GM23338 (cell line): ENCODE results near the gene C6orf47. TPM values are rescaled to one million over a fixed set of nuclear protein-coding genes. Genes with fewer than 3 reads are reported as not detected.

Experiments
- ATAC-seq: fragments of 200-7000 bp; cut with Tn5 transposase; 3 replicates; pipeline ENCODE4 v1.9.1; 2020
- DNase-seq: peaks from one replicate; pipeline ENCODE4 v3.0.0-alpha.2; 2015; ENCODE audit warnings: low spot score
- H2AFZ ChIP-seq: fragments of 200-600 bp; sonication (generic); 2 replicates; pipeline ENCODE4 v1.8.0; 2016; ENCODE audit warnings: antibody characterized with exemption, mild to moderate bottlenecking, moderate library complexity
- H3F3A ChIP-seq: fragments of 200-600 bp; sonication (generic); replicated peaks from 2 replicates; pipeline ENCODE4 v1.8.0; 2017; ENCODE audit warnings: antibody characterized with exemption, mixed run types, low read depth
- H3K27ac ChIP-seq: fragments of 200-600 bp; sonication (generic); 2 replicates; pipeline ENCODE4 v1.6.1; 2016; ENCODE audit warnings: low read depth
- H3K27me3 ChIP-seq: fragments of 200-600 bp; sonication (generic); 2 replicates; pipeline ENCODE4 v1.8.0; 2016; ENCODE audit warnings: mild to moderate bottlenecking, mixed run types, moderate library complexity; ENCODE audit not compliant: insufficient read depth
- H3K36me3 ChIP-seq: fragments of 200-600 bp; sonication (generic); 2 replicates; pipeline ENCODE4 v1.8.0; 2016; ENCODE audit warnings: mild to moderate bottlenecking; ENCODE audit not compliant: insufficient read depth
- H3K4me1 ChIP-seq: fragments of 200-600 bp; sonication (generic); 2 replicates; pipeline ENCODE4 v1.8.0; 2016; ENCODE audit warnings: mild to moderate bottlenecking, moderate library complexity; ENCODE audit not compliant: insufficient read depth
- H3K4me2 ChIP-seq: fragments of 200-600 bp; sonication (generic); 2 replicates; pipeline ENCODE4 v1.7.1; 2017; ENCODE audit warnings: mixed run types
- H3K4me3 ChIP-seq: fragments of 200-600 bp; sonication (generic); 2 replicates; pipeline ENCODE4 v1.6.1; 2016; ENCODE audit warnings: mixed run types
- H3K79me2 ChIP-seq: fragments of 200-600 bp; sonication (generic); replicated peaks from 2 replicates; pipeline ENCODE4 v1.8.0; 2017; ENCODE audit warnings: mild to moderate bottlenecking; ENCODE audit not compliant: insufficient read depth
- H3K9me2 ChIP-seq: fragments of 200-600 bp; sonication (generic); 2 replicates; pipeline ENCODE4 v1.8.0; 2017; ENCODE audit not compliant: insufficient read depth
- H4K20me1 ChIP-seq: fragments of 200-600 bp; sonication (generic); replicated peaks from 2 replicates; pipeline ENCODE4 v1.8.0; 2017; ENCODE audit warnings: mild to moderate bottlenecking; ENCODE audit not compliant: insufficient read depth
- H3K27ac Mint-ChIP-seq: 2 replicates; pipeline ENCODE4 v1.8.0; 2020; ENCODE audit warnings: inconsistent platforms, mild to moderate bottlenecking, moderate library complexity, mixed read lengths
- H3K27me3 Mint-ChIP-seq: 3 replicates; pipeline ENCODE4 v1.8.0; 2022; ENCODE audit warnings: low read depth, mild to moderate bottlenecking, moderate library complexity, mixed read lengths, inconsistent platforms; ENCODE audit not compliant: insufficient read depth, poor library complexity
- H3K36me3 Mint-ChIP-seq: 3 replicates; pipeline ENCODE4 v1.8.0; 2021; ENCODE audit warnings: low read depth, mild to moderate bottlenecking, inconsistent platforms, moderate library complexity, mixed read lengths
- H3K4me1 Mint-ChIP-seq: 3 replicates; pipeline ENCODE4 v1.8.0; 2020; ENCODE audit warnings: mild to moderate bottlenecking, inconsistent platforms, mixed read lengths
- H3K4me3 Mint-ChIP-seq: 3 replicates; pipeline ENCODE4 v1.8.0; 2021; ENCODE audit warnings: moderate library complexity, mild to moderate bottlenecking, inconsistent platforms, mixed read lengths
- H3K9me3 Mint-ChIP-seq: 3 replicates; pipeline ENCODE4 v1.8.0; 2020; ENCODE audit warnings: moderate library complexity, mild to moderate bottlenecking, inconsistent platforms, mixed read lengths
- CTCF ChIP-seq, 2 experiments: fragments of 200-600 bp in 1 of 2; sonication (generic) in 1 of 2; conservative IDR thresholded peaks; 2 replicates each; pipeline versions ENCODE4 v1.5.1 to v1.6.1; 2016 to 2017; ENCODE audit warnings: antibody characterized with exemption in 2 of 2, low read depth in 2 of 2, mild to moderate bottlenecking in 2 of 2, moderate library complexity in 1 of 2
- EZH2 ChIP-seq: fragments of 200-600 bp; sonication (generic); IDR thresholded peaks from one replicate; pipeline ENCODE4 v1.8.0; 2017; ENCODE audit warnings: antibody characterized with exemption, mild to moderate bottlenecking, low read depth; ENCODE audit not compliant: unreplicated experiment
- EZH2phosphoT487 ChIP-seq: fragments of 200-600 bp; sonication (generic); IDR thresholded peaks from one replicate; pipeline ENCODE4 v1.8.1; 2018; ENCODE audit warnings: antibody characterized with exemption; ENCODE audit not compliant: unreplicated experiment
- NANOG ChIP-seq: IDR thresholded peaks from 2 replicates; pipeline ENCODE4 v1.6.1; 2016; ENCODE audit warnings: antibody characterized with exemption, borderline replicate concordance
- POLR2AphosphoS5 ChIP-seq: IDR thresholded peaks from 2 replicates; pipeline ENCODE4 v1.6.1; 2016; ENCODE audit warnings: antibody characterized with exemption, low read depth
- REST ChIP-seq: IDR thresholded peaks from one replicate; pipeline ENCODE4 v1.6.1; 2018; ENCODE audit warnings: antibody characterized with exemption; ENCODE audit not compliant: unreplicated experiment
- ZNF114 ChIP-seq: fragments of 250-450 bp; sonication (Bioruptor Pico); IDR thresholded peaks from 2 replicates; pipeline ENCODE4 v1.5.0; 2020; ENCODE audit warnings: mild to moderate bottlenecking, moderate library complexity
- ZNF331 ChIP-seq: fragments of 250-450 bp; sonication (Bioruptor Pico); IDR thresholded peaks from 2 replicates; pipeline ENCODE4 v1.5.0; 2020; ENCODE audit warnings: low read depth, mild to moderate bottlenecking, moderate library complexity
- polyA plus RNA-seq: library from polyadenylated mRNA; unstranded; fragments of >200 nt; fragmentation: Nextera tagmentation; extraction: Ambion mirVana; gene quantifications from 2 replicates; pipeline ENCODE4 v1.2.1, GENCODE V29; 2016
- total RNA-seq: library from RNA; depleted of rRNA; stranded (reverse); fragments of >200 nt; shearing (Covaris generic); gene quantifications from 2 replicates; pipeline ENCODE4 v1.2.3, GENCODE V29; 2014

C6orf47 gene
- total and polyA plus RNA-seq, 2 experiments from 2014 or later, result 9.4 to 12.8 TPM

- no peak for ATAC-seq
- Histone ChIP-seq H4K20me1 (no peaks in the 10 kb centered on the region), H3K79me2 (no peaks in the 10 kb centered on the region), H3K27me3 (no peaks in the 10 kb centered on the region), H3K9me2 (no peaks in the 10 kb centered on the region), H3K4me2 (no peak overlapping the region), H3K4me3 (no peak overlapping the region), H3K36me3 (peaks cover 6% of the 10 kb centered on the region; the same call in 1 of the 2 replicates), H3K27ac (no peak overlapping the region), H3F3A (no peaks in the 10 kb centered on the region), H3K4me1 (no peaks in the 10 kb centered on the region), H2AFZ (no peak overlapping the region)
- DNase-seq, result no peak
- TF ChIP-seq POLR2AphosphoS5 (no peak), CTCF (conservative IDR thresholded peaks at IDR 0.05; ENCODE audit: low read depth in 2 of 2) (no peak), EZH2phosphoT487 (no peak), ZNF331 (no peak)
- H3K36me3 Mint-ChIP-seq, result peaks cover 21% of the 10 kb centered on the region
- H3K9me3 Mint-ChIP-seq, result no peaks in the 10 kb centered on the region
- peaks cover 3% of the 10 kb centered on the region for H3K27me3 Mint-ChIP-seq
- no peak overlapping the region for H3K4me3 Mint-ChIP-seq
- no peaks in the 10 kb centered on the region; the same call in 2 of the 3 replicates for H3K4me1 Mint-ChIP-seq
- H3K27ac Mint-ChIP-seq, result no peak overlapping the region
These were observed 30.5 kb upstream of the C6orf47 start for GRCh38 chr6:31691078-31691463.

- H3K36me3 Mint-ChIP-seq, result peaks cover 21% of the 10 kb centered on the region
- H3K27ac Mint-ChIP-seq, result no peak overlapping the region
- no peak for ATAC-seq
- TF ChIP-seq NANOG (no peak), ZNF114 (CRISPR knock-in tag) (no peak), REST (no peak), EZH2 (no peak), CTCF (conservative IDR thresholded peaks at IDR 0.05; ENCODE audit: low read depth in 2 of 2) (no peak)
These were observed 29.9 kb upstream of the C6orf47 start for GRCh38 chr6:31690231-31691077.

More at GRCh38 chr6:31690231-31691077, 29.9 kb upstream of the C6orf47 start:
- Mint-ChIP-seq H3K9me3 (no peaks in the 10 kb centered on the region), H3K27me3 (peaks cover 6% of the 10 kb centered on the region), H3K4me3 (no peak overlapping the region), H3K4me1 (no peaks in the 10 kb centered on the region; the same call in 2 of the 3 replicates)
- DNase-seq, result no peak
- Histone ChIP-seq H4K20me1 (no peaks in the 10 kb centered on the region), H3K36me3 (peaks cover 6% of the 10 kb centered on the region; the same call in 1 of the 2 replicates), H3K4me3 (no peak overlapping the region), H3K27ac (no peak overlapping the region), H3K79me2 (no peaks in the 10 kb centered on the region), H2AFZ (no peak overlapping the region), H3F3A (no peaks in the 10 kb centered on the region), H3K9me2 (no peaks in the 10 kb centered on the region), H3K4me2 (no peak overlapping the region), H3K4me1 (no peaks in the 10 kb centered on the region), H3K27me3 (no peaks in the 10 kb centered on the region)
